ENCODE results near the gene PNPLA8. TPM values are rescaled to one million over a fixed set of nuclear protein-coding genes. Genes with fewer than 3 reads are reported as not detected.

The PNPLA8 gene
- total RNA-seq, 2 experiments from 2014 or later: 18.8 to 18.9 TPM

DNA sequence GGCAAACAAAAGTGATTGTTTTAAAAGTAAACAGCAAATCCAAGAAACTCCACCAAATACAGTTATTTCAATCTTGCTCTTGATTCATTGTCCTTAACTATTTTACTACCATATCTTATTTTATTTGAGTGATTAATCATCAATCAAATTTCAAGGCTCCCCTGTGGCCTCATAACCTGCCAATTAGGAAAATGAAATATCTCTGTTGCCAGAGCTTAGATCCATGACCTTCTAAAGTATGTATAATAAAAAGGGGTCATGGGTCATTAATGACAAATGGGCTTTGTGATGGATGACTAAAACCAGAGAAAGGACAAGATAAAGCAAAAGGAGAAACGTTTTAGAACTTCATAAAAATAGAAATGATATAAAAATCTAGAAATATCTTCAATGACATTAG is 98.2 kb downstream of the PNPLA8 start:
- CTCF ChIA-PET: no interaction called here
- Mint-ChIP-seq H3K9me3 (no peaks in the 10 kb centered on the region), H3K36me3 (ENCODE audit: low read depth) (no peaks in the 10 kb centered on the region), H3K4me3 (no peak overlapping the region), H3K4me1 (ENCODE audit: low read depth) (peaks cover 17% of the 10 kb centered on the region), H3K27ac (no peak overlapping the region), H3K27me3 (ENCODE audit: low read depth) (peaks cover 25% of the 10 kb centered on the region)
- intact Hi-C loops (cut with micrococcal nuclease): no loop called here
- no peak for DNase-seq

DNA sequence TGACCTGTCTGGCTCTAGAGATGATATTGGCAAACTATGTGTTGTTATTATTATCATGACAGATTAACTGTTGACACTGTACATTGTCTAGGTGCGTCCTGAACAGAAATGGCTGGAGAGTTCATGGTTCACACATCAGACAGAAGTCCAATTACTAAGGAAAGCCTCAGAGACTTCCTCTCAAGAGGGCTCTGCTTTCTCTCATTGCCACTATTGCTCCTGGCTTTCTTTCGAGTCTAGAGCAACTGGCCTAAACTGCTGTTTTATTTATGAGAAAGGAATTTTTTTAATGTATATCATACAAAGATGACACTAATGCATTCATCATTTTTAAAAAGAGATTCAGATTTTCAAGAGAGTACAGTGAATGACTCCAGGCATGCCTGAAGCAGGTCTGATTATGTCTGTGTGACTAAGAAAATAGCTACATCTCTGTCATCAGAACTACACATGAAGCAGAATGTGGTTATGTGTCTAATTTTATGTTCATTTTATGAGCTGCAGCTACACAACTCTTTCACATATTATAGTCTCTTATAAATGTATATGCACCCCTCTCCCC is 100.1 kb downstream of the PNPLA8 start:
- H3K9me3 Mint-ChIP-seq: no peaks in the 10 kb centered on the region
- no peak overlapping the region for H3K27ac Mint-ChIP-seq
- intact Hi-C loops (cut with micrococcal nuclease): no loop called here
- DNase-seq: no peak
- peaks cover 21% of the 10 kb centered on the region for H3K4me1 Mint-ChIP-seq (ENCODE audit: low read depth)
- H3K27me3 Mint-ChIP-seq (ENCODE audit: low read depth): peaks cover 27% of the 10 kb centered on the region
- CTCF ChIA-PET: no interaction called here
- H3K36me3 Mint-ChIP-seq (ENCODE audit: low read depth): no peaks in the 10 kb centered on the region
- H3K4me3 Mint-ChIP-seq: no peak overlapping the region

DNA sequence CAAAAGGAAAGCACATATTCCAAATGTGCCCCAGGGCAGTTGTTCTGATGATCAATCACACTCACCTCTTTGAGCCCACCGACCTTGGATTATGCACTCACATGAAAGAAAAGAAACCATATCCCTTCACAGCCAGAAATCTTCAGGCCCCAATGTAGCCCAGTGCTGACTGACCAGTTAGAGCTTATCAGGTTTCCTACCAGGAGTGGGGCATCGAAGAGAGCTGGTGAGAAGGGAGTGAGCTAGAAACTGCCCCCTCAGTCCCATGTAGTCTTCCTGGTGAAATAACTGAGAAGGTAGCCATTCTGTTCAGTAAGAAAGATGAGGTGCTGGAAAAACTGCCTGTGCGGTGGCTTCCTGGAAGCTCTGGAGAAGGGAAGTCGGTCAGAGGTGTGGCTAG is 101.9 kb downstream of the PNPLA8 start:
- Mint-ChIP-seq H3K4me3 (no peak overlapping the region), H3K36me3 (ENCODE audit: low read depth) (no peaks in the 10 kb centered on the region), H3K9me3 (no peaks in the 10 kb centered on the region), H3K4me1 (ENCODE audit: low read depth) (peaks cover 33% of the 10 kb centered on the region), H3K27ac (peak overlapping the region; percentile 57), H3K27me3 (ENCODE audit: low read depth) (peaks cover 21% of the 10 kb centered on the region)
- DNase-seq: no peak
- intact Hi-C loops (cut with micrococcal nuclease): loop anchor here (5.0 kb wide), 1 partner anchor 33 kb away; the partner anchor contains the start of gene NRCAM
- CTCF ChIA-PET: no interaction called here

DNA sequence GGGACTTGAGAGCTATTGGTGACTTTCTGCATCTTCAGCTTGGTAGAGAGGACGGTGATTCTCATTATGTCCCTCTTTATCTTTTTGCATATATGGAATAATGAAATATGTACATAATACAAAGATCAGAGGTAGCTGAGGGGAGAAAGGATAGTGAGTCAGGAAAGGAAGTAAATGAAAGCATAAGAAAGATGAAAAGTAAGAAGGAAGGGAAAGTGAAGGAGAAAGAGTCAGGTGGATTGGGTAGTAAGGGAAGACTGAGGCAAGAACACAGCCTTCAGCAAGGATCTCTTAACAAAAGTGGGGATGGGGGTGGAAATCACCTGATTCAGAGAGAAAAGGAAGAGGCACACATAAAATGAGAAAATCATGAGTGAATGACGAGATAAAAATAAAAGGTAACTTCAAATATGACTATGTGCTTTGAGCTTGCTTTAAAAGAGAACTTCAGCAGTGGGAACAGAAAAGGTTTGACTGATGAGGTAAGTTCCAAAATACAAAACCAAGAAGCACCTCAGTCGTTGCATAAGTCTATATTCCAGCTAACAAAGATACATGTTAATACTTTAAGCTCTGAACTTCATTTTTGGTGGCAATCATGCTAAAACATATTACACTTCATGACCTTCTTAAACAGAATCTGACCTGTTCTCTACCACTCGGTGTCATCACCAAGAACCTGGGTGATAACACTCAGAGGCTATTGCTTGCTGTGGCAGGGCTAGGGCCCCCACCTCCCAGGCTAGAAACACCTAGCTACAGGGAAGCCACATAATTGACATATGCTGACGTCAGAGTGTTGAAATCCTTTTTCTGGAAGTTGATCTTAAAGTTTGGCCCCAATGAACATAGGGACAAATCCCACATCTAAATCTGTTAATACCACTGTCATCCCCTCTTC is 102.6 kb downstream of the PNPLA8 start:
- DNase-seq: peak; percentile 16
- H3K4me1 Mint-ChIP-seq (ENCODE audit: low read depth): peaks cover 35% of the 10 kb centered on the region
- CTCF ChIA-PET: interaction anchor here (0.7 to 0.8 kb wide), 2 partner anchors 38 to 119 kb away, joined by 3 read pairs; no protein-coding TSS in a partner anchor
- intact Hi-C loops (cut with micrococcal nuclease): loop anchor here (1.0 to 5.0 kb wide), 3 partner anchors 19 to 112 kb away; partner anchors contain the start of gene NRCAM
- peak overlapping the region; percentile 57 for H3K27ac Mint-ChIP-seq
- H3K36me3 Mint-ChIP-seq (ENCODE audit: low read depth): no peaks in the 10 kb centered on the region
- no peaks in the 10 kb centered on the region for H3K9me3 Mint-ChIP-seq
- H3K27me3 Mint-ChIP-seq (ENCODE audit: low read depth): peaks cover 25% of the 10 kb centered on the region
- H3K4me3 Mint-ChIP-seq: peak overlapping the region; percentile 1

DNA sequence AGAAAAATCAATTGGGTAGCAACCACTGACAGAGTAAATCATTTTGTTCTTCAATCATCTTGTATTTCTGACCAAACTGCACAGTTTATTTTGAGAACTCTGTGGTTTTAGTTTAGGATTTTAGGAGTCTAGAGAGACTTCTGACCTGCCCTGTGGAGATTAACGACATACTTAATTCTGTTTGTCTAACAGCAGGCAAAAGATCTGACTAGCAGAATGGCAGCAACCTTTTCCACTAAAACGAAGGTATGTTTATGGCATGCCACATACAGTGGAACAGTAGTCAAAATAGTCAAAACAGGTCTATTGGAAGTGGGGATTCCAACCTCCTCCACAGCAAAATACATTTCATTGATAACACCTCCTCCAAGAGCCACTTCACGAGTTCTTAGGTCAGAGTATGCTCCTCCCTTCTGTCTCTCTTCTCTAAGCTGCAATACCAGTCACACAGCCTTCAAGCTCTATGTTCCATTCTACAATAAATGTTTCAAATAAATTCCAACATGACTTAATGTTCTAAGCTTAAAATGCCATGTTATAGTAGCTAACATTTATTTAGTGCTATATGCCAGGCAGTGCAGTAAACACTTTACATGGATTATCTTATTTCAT is 104.1 kb downstream of the PNPLA8 start:
- Mint-ChIP-seq H3K4me3 (no peak overlapping the region), H3K27ac (no peak overlapping the region), H3K27me3 (ENCODE audit: low read depth) (peaks cover 29% of the 10 kb centered on the region), H3K4me1 (ENCODE audit: low read depth) (peaks cover 37% of the 10 kb centered on the region), H3K36me3 (ENCODE audit: low read depth) (no peaks in the 10 kb centered on the region), H3K9me3 (no peaks in the 10 kb centered on the region)
- CTCF ChIA-PET: interaction anchor here (0.5 kb wide), 1 partner anchor 241 kb away, joined by 3 read pairs; no protein-coding TSS in a partner anchor
- intact Hi-C loops (cut with micrococcal nuclease): loop anchor here (2.0 to 5.0 kb wide), 2 partner anchors 21 to 35 kb away; partner anchors contain the start of gene NRCAM
- DNase-seq: no peak

Other genes with a start within 250 kb of the PNPLA8 start
- 1 to 10 TPM in 1 of 2 experiments, under 1 TPM in 1; 0.81 to 1.0 TPM for gene NRCAM, start 69.7 kb downstream of the PNPLA8 start, total RNA-seq
- 10 to 100 TPM; 22.7 to 24.8 TPM for gene THAP5, start 43.6 kb upstream of the PNPLA8 start, total RNA-seq
- gene DNAJB9, start 43.7 kb upstream of the PNPLA8 start, total RNA-seq: 1 to 10 TPM; 8.2 TPM

Measured in activated naive CD4-positive, alpha-beta T cell treated with anti-CD3 and anti-CD28 coated beads for 36 hours (primary cell).